ENCODE results near the gene CTBP1.
A peak's percentile ranks its signal among the peaks of the same experiment; 100 is the strongest.
"Not testable (repeated sequence)": the region's sequence is repeated elsewhere in the genome, so short reads cannot be mapped to it uniquely, and the experiment has no call there.

CTBP1 gene

GRCh38 chr4:1248245-1249147 lies at the start of gene CTBP1:
CTBP1 (minus strand) TSS chr4:1249130; CDS start chr4:1241331, 7,799 bp downstream.
- Mint-ChIP-seq H3K4me1 (peaks cover 78% of the 10 kb centered on the region), H3K36me3 (peaks cover 46% of the 10 kb centered on the region)

GRCh38 chr4:1298461-1298860 lies 49.5 kb upstream of the CTBP1 start:
- no peak for ATAC-seq
- no peaks in the 10 kb centered on the region for H3K9me3 Mint-ChIP-seq
- DNase-seq (ENCODE audit: low spot score in 2 of 2) = no peak
- peaks cover 74% of the 10 kb centered on the region for H3K4me1 Mint-ChIP-seq
- peak overlapping the region; percentile 42 for H3K4me3 Mint-ChIP-seq
- H3K36me3 Mint-ChIP-seq = peaks cover 71% of the 10 kb centered on the region
- peak overlapping the region; percentile 94 for H3K27ac Mint-ChIP-seq

More at GRCh38 chr4:1248245-1249147, at the start of gene CTBP1:
- ATAC-seq = peak; percentile 66
- Mint-ChIP-seq H3K9me3 (no peaks in the 10 kb centered on the region), H3K27ac (peak within 1 kb of the TSS; percentile 97), H3K4me3 (peak within 1 kb of the TSS; percentile 86)
- DNase-seq (ENCODE audit: low spot score in 2 of 2) = peak; percentile 92 to 95

GRCh38 chr4:1297456-1298325 lies 48.8 kb upstream of the CTBP1 start:
- H3K4me3 Mint-ChIP-seq = peak overlapping the region; percentile 42
- H3K27ac Mint-ChIP-seq = peak overlapping the region; percentile 94
- H3K4me1 Mint-ChIP-seq = peaks cover 78% of the 10 kb centered on the region
- DNase-seq (ENCODE audit: low spot score in 2 of 2) = no peak
- H3K36me3 Mint-ChIP-seq = peaks cover 70% of the 10 kb centered on the region
- ATAC-seq = peak; percentile 83
- no peaks in the 10 kb centered on the region for H3K9me3 Mint-ChIP-seq

GRCh38 chr4:1297023-1297395 lies 48.1 kb upstream of the CTBP1 start:
- Mint-ChIP-seq H3K9me3 (no peaks in the 10 kb centered on the region), H3K4me1 (peaks cover 85% of the 10 kb centered on the region), H3K27ac (peak overlapping the region; percentile 94), H3K36me3 (peaks cover 73% of the 10 kb centered on the region), H3K4me3 (peak overlapping the region; percentile 42)
- ATAC-seq (no peak), DNase-seq (ENCODE audit: low spot score in 2 of 2) (no peak)

- DNase-seq (ENCODE audit: low spot score in 2 of 2) (no peak), ATAC-seq (no peak)
- no peaks in the 10 kb centered on the region for H3K9me3 Mint-ChIP-seq
- H3K4me3 Mint-ChIP-seq = peak overlapping the region; percentile 42
- peak overlapping the region; percentile 94 for H3K27ac Mint-ChIP-seq
- H3K4me1 Mint-ChIP-seq = peaks cover 87% of the 10 kb centered on the region
- H3K36me3 Mint-ChIP-seq = peaks cover 70% of the 10 kb centered on the region
Measured at GRCh38 chr4:1296324-1297022, 47.5 kb upstream of the CTBP1 start.

- no peak for DNase-seq (ENCODE audit: low spot score in 2 of 2)
- H3K27ac Mint-ChIP-seq = peak overlapping the region; percentile 65
- no peak overlapping the region for H3K4me3 Mint-ChIP-seq
- peaks cover 87% of the 10 kb centered on the region for H3K4me1 Mint-ChIP-seq
- H3K9me3 Mint-ChIP-seq = no peaks in the 10 kb centered on the region
- ATAC-seq = no peak
- peaks cover 63% of the 10 kb centered on the region for H3K36me3 Mint-ChIP-seq
Measured at GRCh38 chr4:1295405-1296055, 46.6 kb upstream of the CTBP1 start.

- H3K36me3 Mint-ChIP-seq = peaks cover 60% of the 10 kb centered on the region
- no peak for ATAC-seq
Measured at GRCh38 chr4:1294891-1295290, 46.0 kb upstream of the CTBP1 start.

GRCh38 chr4:1294424-1294823 lies 45.5 kb upstream of the CTBP1 start:
- peaks cover 59% of the 10 kb centered on the region for H3K36me3 Mint-ChIP-seq
- ATAC-seq (no peak), DNase-seq (ENCODE audit: low spot score in 2 of 2) (no peak)
- peaks cover 78% of the 10 kb centered on the region for H3K4me1 Mint-ChIP-seq
- H3K27ac Mint-ChIP-seq = peak overlapping the region; percentile 65
- H3K4me3 Mint-ChIP-seq = no peak overlapping the region
- no peaks in the 10 kb centered on the region for H3K9me3 Mint-ChIP-seq

More at GRCh38 chr4:1294891-1295290, 46.0 kb upstream of the CTBP1 start:
- peaks cover 83% of the 10 kb centered on the region for H3K4me1 Mint-ChIP-seq
- H3K4me3 Mint-ChIP-seq = no peak overlapping the region
- H3K9me3 Mint-ChIP-seq = no peaks in the 10 kb centered on the region
- DNase-seq (ENCODE audit: low spot score in 2 of 2) = no peak
- H3K27ac Mint-ChIP-seq = peak overlapping the region; percentile 65

GRCh38 chr4:1293991-1294390 lies 45.1 kb upstream of the CTBP1 start:
- Mint-ChIP-seq H3K27ac (peak overlapping the region; percentile 64), H3K9me3 (no peaks in the 10 kb centered on the region), H3K4me1 (peaks cover 74% of the 10 kb centered on the region), H3K36me3 (peaks cover 59% of the 10 kb centered on the region), H3K4me3 (no peak overlapping the region)
- ATAC-seq (no peak), DNase-seq (ENCODE audit: low spot score in 2 of 2) (no peak)

GRCh38 chr4:1293531-1293941 lies 44.6 kb upstream of the CTBP1 start:
- H3K4me3 Mint-ChIP-seq = no peak overlapping the region
- no peaks in the 10 kb centered on the region for H3K9me3 Mint-ChIP-seq
- DNase-seq (ENCODE audit: low spot score in 2 of 2) (no peak), ATAC-seq (no peak)
- peaks cover 69% of the 10 kb centered on the region for H3K4me1 Mint-ChIP-seq
- peaks cover 57% of the 10 kb centered on the region for H3K36me3 Mint-ChIP-seq
- H3K27ac Mint-ChIP-seq = peak overlapping the region; percentile 64

GRCh38 chr4:1292703-1293011 lies 43.7 kb upstream of the CTBP1 start:
- H3K36me3 Mint-ChIP-seq = peaks cover 48% of the 10 kb centered on the region
- DNase-seq (ENCODE audit: low spot score in 2 of 2); H3K9me3 Mint-ChIP-seq; ATAC-seq: not testable (repeated sequence)
- peak overlapping the region; percentile 96 for H3K27ac Mint-ChIP-seq
- peaks cover 60% of the 10 kb centered on the region for H3K4me1 Mint-ChIP-seq
- peak overlapping the region; percentile 95 for H3K4me3 Mint-ChIP-seq

- DNase-seq (ENCODE audit: low spot score in 2 of 2) (no peak), ATAC-seq (no peak)
- peaks cover 57% of the 10 kb centered on the region for H3K4me1 Mint-ChIP-seq
- no peaks in the 10 kb centered on the region for H3K9me3 Mint-ChIP-seq
- H3K36me3 Mint-ChIP-seq = peaks cover 43% of the 10 kb centered on the region
- H3K4me3 Mint-ChIP-seq = peak overlapping the region; percentile 95
- H3K27ac Mint-ChIP-seq = peak overlapping the region; percentile 96
Measured at GRCh38 chr4:1291996-1292702, 43.2 kb upstream of the CTBP1 start.

GRCh38 chr4:1291091-1291490 lies 42.2 kb upstream of the CTBP1 start:
- DNase-seq (ENCODE audit: low spot score in 2 of 2) (no peak), ATAC-seq (no peak)
- Mint-ChIP-seq H3K27ac (peak overlapping the region; percentile 96), H3K36me3 (peaks cover 33% of the 10 kb centered on the region), H3K9me3 (no peaks in the 10 kb centered on the region), H3K4me3 (peak overlapping the region; percentile 95), H3K4me1 (peaks cover 46% of the 10 kb centered on the region)
